HG03196 (cell line): ENCODE data around the gene CDK5.

Experiments used
- ATAC-seq: cut with Tn5 transposase; IDR thresholded peaks from one replicate; pipeline ENCODE4 v1.9.1; 2021; ENCODE audit not compliant: unreplicated experiment

Gene CDK5

GRCh38 chr7:151074817-151075661 is 17.3 kb upstream of the CDK5 start:
- ATAC-seq = no peak

- no peak for ATAC-seq
Observed at GRCh38 chr7:151073990-151074389, 16.3 kb upstream of the CDK5 start.

GRCh38 chr7:151071032-151071866 is 13.6 kb upstream of the CDK5 start:
- no peak for ATAC-seq

GRCh38 chr7:151070574-151070960 is 12.9 kb upstream of the CDK5 start:
- ATAC-seq = no peak

- ATAC-seq = no peak
Observed at GRCh38 chr7:151069841-151070573, 12.3 kb upstream of the CDK5 start.

- ATAC-seq = no peak
Observed at GRCh38 chr7:151068069-151068773, 10.5 kb upstream of the CDK5 start.

GRCh38 chr7:151066273-151066974 is 8.7 kb upstream of the CDK5 start:
- no peak for ATAC-seq

- no peak for ATAC-seq
Observed at GRCh38 chr7:151065516-151065915, 7.8 kb upstream of the CDK5 start.

- ATAC-seq = no peak
Observed at GRCh38 chr7:151064993-151065392, 7.3 kb upstream of the CDK5 start.

- ATAC-seq = no peak
Observed at GRCh38 chr7:151064454-151064853, 6.8 kb upstream of the CDK5 start.

GRCh38 chr7:151063212-151063561 is 5.5 kb upstream of the CDK5 start:
- ATAC-seq = no peak

- no peak for ATAC-seq
Observed at GRCh38 chr7:151062399-151063211, 4.9 kb upstream of the CDK5 start.

- ATAC-seq = no peak
Observed at GRCh38 chr7:151062111-151062398, 4.4 kb upstream of the CDK5 start.

- no peak for ATAC-seq
Observed at GRCh38 chr7:151061213-151062110, 3.8 kb upstream of the CDK5 start.

- no peak for ATAC-seq
Observed at GRCh38 chr7:151060416-151061212, 2.9 kb upstream of the CDK5 start.

GRCh38 chr7:151060113-151060415 is 2.4 kb upstream of the CDK5 start:
- ATAC-seq = no peak

GRCh38 chr7:151059367-151060112 is 1.8 kb upstream of the CDK5 start, which contains the start of gene SLC4A2:
TSS of gene SLC4A2 (plus strand) at chr7:151059589. CDS start at chr7:151061988, 2,399 bp downstream.
- peak; percentile 31 for ATAC-seq
